Stomach (tissue), 4 donors: Measurements from ENCODE around the gene RMND5A.
"Not testable (repeated sequence)": the region's sequence is repeated elsewhere in the genome, so short reads cannot be mapped to it uniquely, and the experiment has no call there.

Experiments used
- POLR2AphosphoS5 ChIP-seq, 3 donors: sonication (generic); formaldehyde crosslinking; IDR thresholded peaks; one replicate each; pipeline ENCODE4 v1.6.1; 2016; ENCODE audit warnings: antibody characterized with exemption in 3 of 3
- TF ChIP-seq, protein P1 (sequence below), 7 experiments: fragments of 450-650 bp in 4 of 7; fragments of 200-600 bp in 3 of 7; sonication (generic) in 3 of 7; IDR thresholded peaks; one replicate each; pipeline ENCODE4 v1.5.1; 2016 to 2019; ENCODE audit warnings: antibody characterized with exemption in 7 of 7, control low read depth in 2 of 7, mild to moderate bottlenecking in 1 of 7

DNA sequence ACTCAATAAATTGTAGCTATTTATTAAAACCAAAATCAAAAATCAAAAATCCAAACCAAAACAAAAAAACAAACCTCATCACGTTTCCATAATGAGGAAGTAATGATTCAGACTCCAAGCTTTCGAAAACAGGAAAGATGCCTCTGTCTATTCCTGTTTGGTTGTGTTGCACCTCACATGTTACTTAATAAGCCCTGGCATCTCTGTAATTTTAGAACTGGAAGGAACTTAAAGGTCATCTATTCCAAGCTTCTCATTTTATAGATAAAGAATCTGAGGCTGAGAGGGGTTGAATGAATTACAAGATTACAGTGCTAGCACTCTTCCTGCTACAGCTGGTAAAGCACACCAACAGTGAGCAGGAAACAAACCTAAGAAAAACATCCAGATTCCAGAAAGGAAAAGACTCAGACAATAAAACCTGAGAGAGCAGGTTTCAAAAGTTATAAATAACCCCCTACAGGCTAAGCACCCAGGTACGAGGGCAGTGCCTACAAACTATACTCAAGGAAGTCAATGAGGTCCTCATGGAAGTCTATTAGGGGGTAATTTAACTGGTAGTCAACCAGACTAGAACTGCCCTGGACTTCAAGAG, 5.4 kb upstream of the RMND5A start:
- TF ChIP-seq, protein P1, sequence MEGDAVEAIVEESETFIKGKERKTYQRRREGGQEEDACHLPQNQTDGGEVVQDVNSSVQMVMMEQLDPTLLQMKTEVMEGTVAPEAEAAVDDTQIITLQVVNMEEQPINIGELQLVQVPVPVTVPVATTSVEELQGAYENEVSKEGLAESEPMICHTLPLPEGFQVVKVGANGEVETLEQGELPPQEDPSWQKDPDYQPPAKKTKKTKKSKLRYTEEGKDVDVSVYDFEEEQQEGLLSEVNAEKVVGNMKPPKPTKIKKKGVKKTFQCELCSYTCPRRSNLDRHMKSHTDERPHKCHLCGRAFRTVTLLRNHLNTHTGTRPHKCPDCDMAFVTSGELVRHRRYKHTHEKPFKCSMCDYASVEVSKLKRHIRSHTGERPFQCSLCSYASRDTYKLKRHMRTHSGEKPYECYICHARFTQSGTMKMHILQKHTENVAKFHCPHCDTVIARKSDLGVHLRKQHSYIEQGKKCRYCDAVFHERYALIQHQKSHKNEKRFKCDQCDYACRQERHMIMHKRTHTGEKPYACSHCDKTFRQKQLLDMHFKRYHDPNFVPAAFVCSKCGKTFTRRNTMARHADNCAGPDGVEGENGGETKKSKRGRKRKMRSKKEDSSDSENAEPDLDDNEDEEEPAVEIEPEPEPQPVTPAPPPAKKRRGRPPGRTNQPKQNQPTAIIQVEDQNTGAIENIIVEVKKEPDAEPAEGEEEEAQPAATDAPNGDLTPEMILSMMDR (IDR thresholded peaks at IDR 0.05), result not testable (repeated sequence)
- not testable (repeated sequence) for TF ChIP-seq POLR2AphosphoS5 (IDR thresholded peaks at IDR 0.05)
